Prostate gland (tissue), 2 donors: Measurements from ENCODE around the gene PKNOX1.

Experiments used
- POLR2A ChIP-seq: fragments of 450-650 bp; IDR thresholded peaks from one replicate; pipeline ENCODE4 v1.6.1; 2016; ENCODE audit warnings: antibody characterized with exemption, mild to moderate bottlenecking
- POLR2AphosphoS5 ChIP-seq: sonication (generic); formaldehyde crosslinking; IDR thresholded peaks from one replicate; pipeline ENCODE4 v1.6.1; 2017; ENCODE audit warnings: antibody characterized with exemption
- TF ChIP-seq, protein P1 (sequence below), 4 experiments: fragments of 200-600 bp in 2 of 4; fragments of 450-650 bp in 2 of 4; sonication (generic) in 2 of 4; IDR thresholded peaks; 1 replicate in 3 of 4; 2 replicates in 1 of 4; pipeline ENCODE4 v1.5.1; 2016 to 2019; ENCODE audit warnings: antibody characterized with exemption in 4 of 4, mild to moderate bottlenecking in 2 of 4, moderate library complexity in 2 of 4

DNA sequence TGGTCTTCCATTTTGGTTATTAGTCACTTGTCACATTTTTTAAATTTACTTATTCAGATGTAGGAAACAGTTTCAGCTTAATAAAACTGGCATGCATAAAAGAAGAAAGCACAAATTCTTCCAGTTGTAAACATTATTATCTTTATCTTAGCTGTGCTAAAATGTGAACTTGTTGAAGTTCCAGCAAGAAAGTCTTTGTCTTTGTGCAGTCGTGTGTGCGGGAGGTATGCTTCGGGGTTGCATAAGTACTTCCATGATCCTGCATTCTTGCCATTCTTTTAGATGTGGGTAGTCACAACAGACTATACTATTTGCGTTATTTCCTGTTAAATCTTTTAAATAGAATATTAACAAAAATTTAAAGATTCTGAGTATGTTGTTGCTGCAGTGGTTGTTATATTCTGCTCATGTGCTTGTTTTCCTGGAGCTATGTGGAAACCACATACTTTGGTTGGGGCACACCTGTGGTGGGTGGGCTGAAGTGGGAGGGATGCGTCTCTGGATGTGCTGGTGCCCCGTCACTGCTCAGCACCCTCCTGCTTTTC lies 51.3 kb downstream of the PKNOX1 start:
- TF ChIP-seq, protein P1, sequence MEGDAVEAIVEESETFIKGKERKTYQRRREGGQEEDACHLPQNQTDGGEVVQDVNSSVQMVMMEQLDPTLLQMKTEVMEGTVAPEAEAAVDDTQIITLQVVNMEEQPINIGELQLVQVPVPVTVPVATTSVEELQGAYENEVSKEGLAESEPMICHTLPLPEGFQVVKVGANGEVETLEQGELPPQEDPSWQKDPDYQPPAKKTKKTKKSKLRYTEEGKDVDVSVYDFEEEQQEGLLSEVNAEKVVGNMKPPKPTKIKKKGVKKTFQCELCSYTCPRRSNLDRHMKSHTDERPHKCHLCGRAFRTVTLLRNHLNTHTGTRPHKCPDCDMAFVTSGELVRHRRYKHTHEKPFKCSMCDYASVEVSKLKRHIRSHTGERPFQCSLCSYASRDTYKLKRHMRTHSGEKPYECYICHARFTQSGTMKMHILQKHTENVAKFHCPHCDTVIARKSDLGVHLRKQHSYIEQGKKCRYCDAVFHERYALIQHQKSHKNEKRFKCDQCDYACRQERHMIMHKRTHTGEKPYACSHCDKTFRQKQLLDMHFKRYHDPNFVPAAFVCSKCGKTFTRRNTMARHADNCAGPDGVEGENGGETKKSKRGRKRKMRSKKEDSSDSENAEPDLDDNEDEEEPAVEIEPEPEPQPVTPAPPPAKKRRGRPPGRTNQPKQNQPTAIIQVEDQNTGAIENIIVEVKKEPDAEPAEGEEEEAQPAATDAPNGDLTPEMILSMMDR (IDR thresholded peaks at IDR 0.05) = no peak
- TF ChIP-seq POLR2AphosphoS5 (no peak), POLR2A (no peak)
